ENCODE results near the gene HAPLN3.

- no peak for TF ChIP-seq CTCF (IDR thresholded peaks at IDR 0.05)
- no peak for TF ChIP-seq POLR2A (IDR thresholded peaks at IDR 0.05)
Observed at GRCh38 chr15:88858934-88859333, 36.4 kb downstream of the HAPLN3 start.
